Heart right ventricle (tissue), 16 donors: ENCODE data around the gene SLC46A2. TPM values are rescaled to one million over a fixed set of nuclear protein-coding genes. Genes with fewer than 3 reads are reported as not detected.

Experiments used
- ATAC-seq, 8 donors: fragments of 200-7000 bp; cut with Tn5 transposase; one replicate each; pipeline ENCODE4 v1.9.1; 2020; ENCODE audit warnings: mild to moderate bottlenecking in 8 of 8, moderate library complexity in 8 of 8, moderate number of reproducible peaks in 1 of 8
- DNase-seq, 2 donors: peaks; one replicate each; pipeline ENCODE4 v3.0.0-alpha.2; 2020
- H3K27ac ChIP-seq, 10 donors: fragments of 200-600 bp; sonication (generic) in 2 of 10; one replicate each; pipeline versions ENCODE4 v1.5.0 to v1.8.0; 2020 to 2022; ENCODE audit warnings: mild to moderate bottlenecking in 3 of 10
- H3K27me3 ChIP-seq, 7 donors: fragments of 200-600 bp; one replicate each; pipeline ENCODE4 v1.8.0; 2021 to 2022; ENCODE audit warnings: mild to moderate bottlenecking in 2 of 7
- H3K36me3 ChIP-seq, 9 donors: fragments of 200-600 bp; sonication (generic) in 1 of 9; one replicate each; pipeline versions ENCODE4 v1.5.0 to v1.8.0; 2020 to 2022; ENCODE audit warnings: mild to moderate bottlenecking in 2 of 9
- H3K4me1 ChIP-seq, 9 donors: fragments of 200-600 bp; sonication (generic) in 1 of 9; one replicate each; pipeline versions ENCODE4 v1.5.0 to v1.8.0; 2020 to 2022; ENCODE audit warnings: mild to moderate bottlenecking in 4 of 9
- H3K4me3 ChIP-seq, 10 donors: fragments of 200-600 bp; sonication (generic) in 2 of 10; one replicate each; pipeline versions ENCODE4 v1.5.0 to v1.8.0; 2020 to 2022; ENCODE audit warnings: mild to moderate bottlenecking in 7 of 10, moderate library complexity in 2 of 10
- H3K9me3 ChIP-seq, 11 donors: fragments of 200-600 bp in 10 of 11; sonication (generic) in 2 of 11; one replicate each; pipeline versions ENCODE4 v1.5.0 to v1.8.0; 2013 to 2022; ENCODE audit warnings: mild to moderate bottlenecking in 2 of 11, control low read depth in 1 of 11, moderate library complexity in 1 of 11
- WGBS, 2 donors: extraction: QIAGEN DNeasy Blood & Tissue Kit; methylation state at CpG; one replicate each; pipeline ENCODE4 v1.1.7; 2013; ENCODE audit warnings: inconsistent platforms in 1 of 2; 5-methylcytosine and 5-hydroxymethylcytosine counted together
- intact Hi-C, 10 donors: fragments of 100-400 bp; cut with DNase I; formaldehyde crosslinking; loops; one replicate each; pipeline versions ENCODE4 v1.11.1 to v1.14.2; 2022
- polyA plus RNA-seq, 2 donors: library from polyadenylated mRNA; stranded (reverse); fragments of 200-250 nt; gene quantifications; one replicate each; pipeline ENCODE4 v1.2.3, GENCODE V29; 2013
- total RNA-seq, 10 donors: library from RNA; stranded (reverse); fragmentation: NEBNext Ultra II Directional in 3 of 10; extraction: Animal tissue kit (Norgen Biotek cat#: 25700) in 3 of 10; gene quantifications; one replicate each; pipeline versions ENCODE4 v1.2.1 to v1.2.4, GENCODE V29; 2021 to 2023
- TF ChIP-seq, protein P1 (sequence below), 9 donors: fragments of 200-600 bp; sonication (generic) in 2 of 9; IDR thresholded peaks; one replicate each; pipeline versions ENCODE4 v1.5.0 to v1.8.0; 2021 to 2022; ENCODE audit warnings: antibody characterized with exemption in 9 of 9, mild to moderate bottlenecking in 5 of 9, moderate library complexity in 1 of 9
- donor health status: Arrhythmogenic right ventricular cardiomyopathy.
- donor health status: ischemic (EF 13 %, LVEDD 7.1; RV severe dilation, severe dysfunction).
- donor health status: healthy with polysubstance abuse.
- donor health status: DM: no; HTN: yes; CAD: no.
- donor health status: DM: no; HTN: no; CAD: no.
- donor health status: ischemic (EF 25% LVEDD 6.9; RV normal size, moderate dysfunction).
- donor health status: ischemic (EF 25% LVEDD 5.7; RV mildly dilated, moderate dysfunction).
- donor health status: healthy.
- donor health status: DM: yes; HTN: yes; CAD: no.
- donor health status: Ischemic cardiomyopathy.
- donor health status: ischemic (EF 35%, LVEDD 5.7; RV mildly dilated, moderate dysfunction).
- donor health status: nonischemic (EF 11% LVEDD 7.7; RV severe dilation, severe dysfunction).
- donor health status: DM: yes; HTN: yes; CAD: no.
- donor health status: PGD.
- donor health status: ischemic (EF 29% LVEDD 5.4; RV normal size, mild dysfunction).
- donor health status: nonischemic (EF 23%, LVEDD 6.1; RV moderate dilation, normal function).

The SLC46A2 gene
- total and polyA plus RNA-seq, 12 donors: 0.06 to 0.42 (median 0.15) TPM; not detected in 9

- WGBS, 2 donors: 68 to 72% methylated on average over 19 of the region's 19 CpGs
- intact Hi-C loops: loop anchor here in 1 of 10 donors (10.0 kb wide), 1 partner anchor 1123 kb away; no protein-coding TSS in a partner anchor
- TF ChIP-seq, protein P1, sequence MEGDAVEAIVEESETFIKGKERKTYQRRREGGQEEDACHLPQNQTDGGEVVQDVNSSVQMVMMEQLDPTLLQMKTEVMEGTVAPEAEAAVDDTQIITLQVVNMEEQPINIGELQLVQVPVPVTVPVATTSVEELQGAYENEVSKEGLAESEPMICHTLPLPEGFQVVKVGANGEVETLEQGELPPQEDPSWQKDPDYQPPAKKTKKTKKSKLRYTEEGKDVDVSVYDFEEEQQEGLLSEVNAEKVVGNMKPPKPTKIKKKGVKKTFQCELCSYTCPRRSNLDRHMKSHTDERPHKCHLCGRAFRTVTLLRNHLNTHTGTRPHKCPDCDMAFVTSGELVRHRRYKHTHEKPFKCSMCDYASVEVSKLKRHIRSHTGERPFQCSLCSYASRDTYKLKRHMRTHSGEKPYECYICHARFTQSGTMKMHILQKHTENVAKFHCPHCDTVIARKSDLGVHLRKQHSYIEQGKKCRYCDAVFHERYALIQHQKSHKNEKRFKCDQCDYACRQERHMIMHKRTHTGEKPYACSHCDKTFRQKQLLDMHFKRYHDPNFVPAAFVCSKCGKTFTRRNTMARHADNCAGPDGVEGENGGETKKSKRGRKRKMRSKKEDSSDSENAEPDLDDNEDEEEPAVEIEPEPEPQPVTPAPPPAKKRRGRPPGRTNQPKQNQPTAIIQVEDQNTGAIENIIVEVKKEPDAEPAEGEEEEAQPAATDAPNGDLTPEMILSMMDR (IDR thresholded peaks at IDR 0.05): no peak
- DNase-seq (peak; percentile 22 to 30), ATAC-seq (peak in 7 of 8 donors; percentile 49 to 74 (median 59))
- peaks cover 0 to 8% (median 0%) of the 10 kb centered on the region in 9 donors for H3K36me3 ChIP-seq
- H3K9me3 ChIP-seq: no peaks in the 10 kb centered on the region
- peak overlapping the region in 8 of 10 donors; percentile 14 to 83 (median 37) for H3K27ac ChIP-seq
- peaks cover 0 to 74% (median 16%) of the 10 kb centered on the region in 9 donors for H3K4me1 ChIP-seq
- no peaks in the 10 kb centered on the region for H3K27me3 ChIP-seq
- peak overlapping the region in 1 of 10 donors; percentile 9 for H3K4me3 ChIP-seq
These were observed 28.8 kb downstream of the SLC46A2 start for GRCh38 chr9:112861638-112862555.

DNA sequence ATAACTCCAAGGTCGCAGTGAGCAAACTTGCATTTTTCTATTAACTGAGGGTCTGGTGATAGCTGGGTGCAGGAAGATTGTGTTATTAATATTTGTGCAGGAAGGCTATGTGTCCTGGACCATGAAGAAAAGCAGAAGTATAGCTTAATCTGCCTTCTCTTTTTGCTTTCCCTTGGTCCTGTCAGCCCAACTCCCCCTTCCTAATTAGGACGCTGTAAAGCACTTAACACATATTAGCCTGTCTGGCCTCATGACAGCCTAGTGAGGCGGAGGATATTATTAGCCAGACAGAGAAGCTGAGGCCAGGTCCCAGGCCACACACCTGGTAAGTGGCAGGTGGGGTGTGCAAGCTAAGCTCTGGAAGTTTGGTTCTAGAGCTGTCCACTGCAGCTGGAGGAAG lies 29.5 kb downstream of the SLC46A2 start:
- Histone ChIP-seq H3K4me3 (peak overlapping the region in 1 of 10 donors; percentile 9), H3K9me3 (no peaks in the 10 kb centered on the region), H3K27ac (peak overlapping the region in 4 of 10 donors; percentile 30 to 83 (median 64)), H3K4me1 (peaks cover 0 to 74% (median 16%) of the 10 kb centered on the region in 9 donors), H3K36me3 (peaks cover 0 to 8% (median 0%) of the 10 kb centered on the region in 9 donors), H3K27me3 (no peaks in the 10 kb centered on the region)
- 33 to 68% methylated on average over 3 of the region's 3 CpGs for WGBS, 2 donors
- TF ChIP-seq, protein P1 (IDR thresholded peaks at IDR 0.05): no peak
- ATAC-seq: peak in 6 of 8 donors; percentile 9 to 46 (median 32)
- intact Hi-C loops: loop anchor here in 1 of 10 donors (10.0 kb wide), 1 partner anchor 1124 kb away; no protein-coding TSS in a partner anchor
- no peak for DNase-seq

DNA sequence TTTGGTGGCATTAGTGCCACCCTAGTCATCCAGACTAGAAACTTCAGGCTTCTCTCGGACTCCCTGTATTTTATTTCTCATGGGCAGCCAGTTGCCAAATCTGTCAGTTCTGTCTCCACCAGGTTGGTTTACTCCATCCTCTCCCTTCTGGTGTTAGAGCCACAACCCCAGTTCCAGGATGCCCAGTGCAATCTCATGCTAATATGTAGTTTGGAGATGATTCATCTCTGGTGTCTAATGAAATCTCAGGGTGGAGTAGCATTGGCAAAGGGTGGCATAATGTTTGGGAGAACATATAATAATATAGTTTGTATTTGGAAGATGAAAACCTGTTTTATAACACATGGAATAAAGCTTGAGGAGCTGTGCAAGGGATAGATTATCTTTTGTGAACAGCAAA lies 30.2 kb downstream of the SLC46A2 start:
- WGBS, 2 donors: 96% methylated on average over 1 of the region's 1 CpG
- ATAC-seq: no peak

More for the DNA sequence above, 30.2 kb downstream of the SLC46A2 start:
- Histone ChIP-seq H3K27me3 (no peaks in the 10 kb centered on the region), H3K9me3 (no peaks in the 10 kb centered on the region), H3K36me3 (peaks cover 0 to 5% (median 0%) of the 10 kb centered on the region in 9 donors), H3K4me1 (peaks cover 0 to 71% (median 16%) of the 10 kb centered on the region in 9 donors), H3K27ac (peak overlapping the region in 1 of 10 donors; percentile 83), H3K4me3 (no peak overlapping the region)
- DNase-seq: no peak
- TF ChIP-seq, protein P1 (IDR thresholded peaks at IDR 0.05): no peak
- intact Hi-C loops: loop anchor here in 1 of 10 donors (10.0 kb wide), 1 partner anchor 1124 kb away; no protein-coding TSS in a partner anchor
